HK-2 (cell line): Measurements from ENCODE around the gene PDGFRA.
"Not testable (repeated sequence)": the region's sequence is repeated elsewhere in the genome, so short reads cannot be mapped to it uniquely, and the experiment has no call there.

Source experiments
- DNase-seq: peaks from one replicate; pipeline ENCODE4 v3.0.0-alpha.2; 2018; ENCODE audit not compliant: unreplicated experiment

The PDGFRA gene

DNA sequence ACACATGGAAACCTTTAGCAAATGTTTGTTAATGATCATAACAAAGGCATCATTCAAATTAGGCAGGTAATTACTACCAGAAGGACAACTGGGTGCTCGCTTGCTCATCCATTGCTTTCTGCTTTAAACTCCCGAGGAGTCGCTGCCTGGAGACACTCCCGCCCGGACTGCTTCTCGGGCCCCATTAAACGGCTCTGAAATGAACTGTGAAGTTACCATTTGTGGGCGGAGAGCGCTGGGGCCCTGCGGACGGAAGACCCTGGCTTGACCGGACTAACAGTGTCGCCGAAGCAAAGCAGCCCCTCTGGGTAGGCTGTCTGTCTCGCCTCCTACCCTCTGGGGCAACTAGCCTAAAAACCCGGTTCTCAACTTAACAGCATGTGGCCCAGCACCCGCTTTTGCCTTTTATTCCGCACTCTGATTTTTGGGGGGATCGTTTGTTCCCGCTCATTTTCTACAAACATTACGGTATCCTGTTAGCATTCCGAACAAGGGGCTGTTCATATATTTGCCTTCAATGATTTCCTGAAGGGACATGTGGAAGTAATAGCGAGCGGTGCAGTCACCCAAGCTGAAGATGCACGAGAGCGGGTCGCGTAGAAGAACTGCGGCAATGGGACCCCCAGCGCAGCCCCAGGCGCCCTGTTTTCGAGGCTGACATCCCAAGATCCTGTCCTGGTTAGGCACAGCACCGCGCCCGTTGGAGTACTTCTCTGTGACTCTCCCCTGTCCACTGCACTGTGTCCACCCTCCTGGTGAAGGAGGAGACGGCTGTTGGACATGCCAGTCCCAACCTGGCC lies 1.6 kb upstream of the PDGFRA start:
- peak; percentile 48 for DNase-seq

DNA sequence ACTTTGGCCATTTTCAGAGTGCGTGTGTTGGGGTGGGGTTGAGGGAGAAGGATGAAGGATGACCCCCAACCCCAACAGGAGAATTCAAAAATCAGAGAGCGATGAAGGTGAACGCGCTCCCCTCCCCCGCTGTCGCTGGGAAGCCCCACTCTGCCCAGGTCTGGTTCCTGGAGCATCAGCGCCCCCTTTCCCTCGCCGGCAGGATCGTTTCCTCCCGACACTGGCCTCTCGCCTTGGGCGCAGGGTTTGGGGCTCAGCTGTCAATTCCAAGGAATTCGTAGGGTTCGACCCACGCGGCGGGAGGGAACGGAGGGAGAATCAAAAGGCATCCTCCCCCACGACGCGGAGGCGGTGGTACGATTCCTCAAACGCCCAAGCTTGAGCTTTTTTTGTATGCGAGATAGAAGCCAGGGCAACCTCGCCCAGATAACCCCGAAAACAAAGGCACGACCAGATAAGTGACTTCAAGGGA lies 1.0 kb upstream of the PDGFRA start:
- peak; percentile 64 for DNase-seq

DNA sequence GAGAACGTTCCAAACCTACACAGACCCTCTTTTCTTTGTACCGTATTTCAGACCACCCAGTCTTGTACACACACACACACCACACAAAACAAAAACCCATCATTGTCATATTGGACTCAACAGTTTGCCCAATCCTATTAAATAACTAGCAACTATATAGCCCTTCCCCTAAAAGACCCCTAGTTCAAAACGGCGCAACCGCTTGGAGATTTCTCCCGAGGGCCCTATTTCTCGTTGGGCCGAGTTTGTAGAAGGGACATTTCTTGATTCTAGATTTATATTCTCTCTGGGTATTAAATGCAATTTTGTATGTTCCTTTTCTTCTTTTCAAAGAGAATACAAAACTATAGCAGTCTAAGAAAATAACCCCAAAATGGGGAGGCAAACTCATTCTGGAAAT lies 547 bp upstream of the PDGFRA start:
- no peak for DNase-seq

DNA sequence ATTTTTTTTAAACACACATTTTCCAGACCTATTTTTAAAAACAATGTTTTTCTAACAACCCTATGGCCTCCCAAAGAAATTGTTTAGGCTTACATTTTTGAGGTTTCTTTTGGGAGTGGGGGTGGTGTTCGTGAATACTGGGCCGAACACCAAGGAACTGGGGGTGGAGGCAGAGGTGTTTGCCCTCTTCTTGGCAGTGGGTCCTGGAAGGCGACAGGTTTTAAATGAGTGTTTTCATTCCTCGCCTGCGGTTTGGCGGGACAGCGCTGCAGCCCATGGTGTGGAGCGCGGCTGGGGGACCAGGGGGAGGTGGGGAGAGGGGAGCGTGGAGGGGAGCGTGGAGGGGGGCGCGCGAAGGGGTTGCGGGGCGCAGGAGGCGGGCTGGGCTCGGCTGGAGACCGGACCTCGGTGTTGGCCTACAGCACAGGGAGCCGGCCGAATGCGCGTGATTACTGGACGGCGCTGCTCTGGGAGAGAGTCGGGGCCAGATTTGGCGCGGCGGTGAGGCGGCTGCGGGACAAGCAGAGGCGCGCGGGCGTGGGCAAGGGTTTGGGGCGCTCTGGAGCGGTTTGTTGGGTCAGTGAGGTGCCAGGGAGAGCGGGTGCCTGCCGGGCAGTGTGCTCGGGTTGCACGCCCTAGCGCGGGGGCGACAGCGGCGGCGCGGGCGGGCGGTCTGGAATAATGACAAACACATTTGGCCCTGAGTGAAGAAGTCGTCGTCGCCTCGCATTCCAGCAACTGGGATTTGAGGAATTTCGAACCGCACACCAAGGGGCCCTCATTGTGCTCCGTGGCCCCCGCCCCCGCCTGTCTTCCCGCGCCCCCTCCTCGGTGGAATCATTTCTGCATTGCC lies 764 bp downstream of the PDGFRA start:
- no peak for DNase-seq

DNA sequence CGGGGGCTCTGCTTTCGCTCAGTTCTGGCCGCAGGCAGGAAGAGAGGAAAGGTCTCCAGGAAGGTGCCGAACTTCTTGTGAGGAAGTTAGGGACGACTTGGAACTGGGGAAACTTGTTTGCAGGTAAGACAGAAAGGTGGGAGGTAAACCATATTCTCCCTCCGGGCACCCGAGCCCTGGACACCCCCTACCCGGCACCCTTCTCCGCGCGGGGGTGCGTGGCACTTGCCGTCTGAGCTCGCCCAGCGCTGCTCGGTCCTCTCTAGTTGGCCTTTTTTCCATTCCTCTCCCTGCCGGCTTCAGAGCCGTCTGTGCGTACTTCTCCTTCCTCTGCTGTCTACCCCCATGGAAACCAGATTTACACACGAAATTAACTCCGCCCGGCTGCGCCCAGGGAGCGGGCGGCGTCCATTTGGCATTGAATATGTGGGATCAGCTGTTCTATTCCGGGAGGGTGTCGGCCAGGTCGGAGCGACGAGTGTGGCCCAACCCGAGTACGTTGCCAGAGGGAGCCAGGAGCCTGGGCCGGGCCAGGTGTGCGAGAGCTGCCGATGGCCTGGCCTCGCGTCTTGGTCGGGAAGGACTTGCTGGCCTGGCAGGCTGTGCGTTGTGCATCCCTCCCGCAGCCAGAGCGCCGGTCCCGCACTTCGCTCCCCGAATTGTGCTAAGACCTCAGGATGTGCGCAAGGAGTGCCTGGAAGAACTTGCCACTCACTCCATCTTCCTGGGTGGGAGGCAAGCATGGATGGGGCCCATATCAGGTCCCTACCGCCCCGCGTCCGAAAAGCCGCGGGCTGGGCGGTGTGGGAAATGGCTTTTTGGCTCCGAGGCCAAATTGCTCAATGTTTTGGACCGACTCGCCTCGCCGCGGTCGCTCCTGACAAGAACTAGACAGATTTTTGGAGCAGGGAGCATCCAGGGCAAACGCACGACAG lies 1.7 kb downstream of the PDGFRA start:
- no peak for DNase-seq

DNA sequence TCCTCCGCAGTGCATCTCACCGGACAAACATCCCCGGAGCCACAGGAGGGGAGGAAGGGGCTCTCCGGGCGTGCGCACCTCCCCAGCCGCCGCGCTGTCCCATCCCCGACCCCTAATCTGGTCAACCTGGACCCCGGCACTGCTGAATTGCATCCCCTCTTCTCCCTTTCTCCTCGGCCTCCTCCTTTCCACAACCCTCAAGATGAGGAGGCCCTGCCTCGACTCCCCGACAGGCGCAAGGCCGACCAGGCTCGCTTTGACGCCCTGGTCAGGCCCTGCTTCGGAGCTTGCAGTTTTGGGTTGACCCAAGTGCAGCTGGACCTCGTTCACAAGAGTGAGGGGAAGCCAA lies 2.3 kb downstream of the PDGFRA start:
- DNase-seq: no peak

DNA sequence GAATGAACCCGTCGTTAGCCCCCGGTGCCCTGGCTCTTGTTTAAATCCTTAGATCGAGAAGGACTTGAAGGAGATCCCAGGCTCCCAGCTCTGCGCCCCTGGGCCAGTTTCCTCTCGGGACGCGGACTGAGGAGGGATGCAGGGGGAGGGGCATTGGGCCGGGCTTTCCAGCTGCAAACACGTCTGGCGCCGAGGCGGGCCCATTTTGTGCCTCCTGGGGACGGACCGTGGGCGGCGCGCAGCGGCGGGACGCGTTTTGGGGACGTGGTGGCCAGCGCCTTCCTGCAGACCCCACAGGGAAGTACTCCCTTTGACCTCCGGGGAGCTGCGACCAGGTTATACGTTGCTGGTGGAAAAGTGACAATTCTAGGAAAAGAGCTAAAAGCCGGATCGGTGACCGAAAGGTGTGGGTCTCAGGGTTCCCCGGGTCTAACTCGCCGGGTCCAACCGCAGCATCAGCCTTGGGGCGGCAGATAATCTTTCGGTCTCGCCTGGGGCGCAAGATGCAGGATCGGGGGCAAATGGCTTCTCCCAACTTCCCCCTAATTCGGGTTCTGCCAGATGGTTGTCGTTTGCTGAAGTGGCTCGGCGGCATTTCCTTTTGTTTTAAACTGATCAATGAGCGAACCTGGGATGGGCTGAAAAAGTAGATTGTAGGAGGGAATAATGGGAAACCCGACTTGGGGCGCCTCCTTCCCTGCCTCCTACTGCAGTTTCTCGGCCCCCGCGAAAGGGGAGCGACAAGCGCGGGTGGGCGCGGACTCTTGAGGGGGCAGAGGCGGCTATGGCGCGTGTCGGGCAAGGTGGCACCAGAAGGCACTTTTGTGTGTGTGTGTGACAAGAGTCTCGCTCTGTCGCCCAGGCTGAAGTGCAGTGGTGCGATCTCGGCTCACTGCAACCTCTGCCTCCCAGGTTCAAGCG lies 2.9 kb downstream of the PDGFRA start:
- DNase-seq: no peak

DNA sequence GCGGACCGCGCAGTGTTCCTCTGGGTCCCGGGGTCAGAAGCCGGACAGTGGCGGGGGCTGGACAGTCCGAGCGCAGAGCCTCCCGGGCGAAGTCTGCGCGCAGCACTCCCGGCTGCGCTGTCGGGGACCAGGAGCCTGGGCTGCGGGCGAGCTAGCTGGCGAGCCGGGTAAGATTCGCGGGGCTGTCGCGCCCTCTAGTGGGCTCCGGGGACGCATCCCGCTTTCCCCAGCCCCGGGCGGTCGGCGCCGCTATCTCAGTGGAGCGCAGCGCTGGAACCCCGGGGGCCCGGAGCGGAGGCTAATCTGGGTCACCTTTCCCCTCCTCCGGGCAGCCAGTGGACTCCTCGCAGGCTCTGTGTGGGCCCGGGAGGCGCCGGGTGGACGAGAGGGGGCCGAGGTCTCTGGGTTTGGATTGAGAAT lies 4.2 kb downstream of the PDGFRA start:
- DNase-seq: peak; percentile 84

DNA sequence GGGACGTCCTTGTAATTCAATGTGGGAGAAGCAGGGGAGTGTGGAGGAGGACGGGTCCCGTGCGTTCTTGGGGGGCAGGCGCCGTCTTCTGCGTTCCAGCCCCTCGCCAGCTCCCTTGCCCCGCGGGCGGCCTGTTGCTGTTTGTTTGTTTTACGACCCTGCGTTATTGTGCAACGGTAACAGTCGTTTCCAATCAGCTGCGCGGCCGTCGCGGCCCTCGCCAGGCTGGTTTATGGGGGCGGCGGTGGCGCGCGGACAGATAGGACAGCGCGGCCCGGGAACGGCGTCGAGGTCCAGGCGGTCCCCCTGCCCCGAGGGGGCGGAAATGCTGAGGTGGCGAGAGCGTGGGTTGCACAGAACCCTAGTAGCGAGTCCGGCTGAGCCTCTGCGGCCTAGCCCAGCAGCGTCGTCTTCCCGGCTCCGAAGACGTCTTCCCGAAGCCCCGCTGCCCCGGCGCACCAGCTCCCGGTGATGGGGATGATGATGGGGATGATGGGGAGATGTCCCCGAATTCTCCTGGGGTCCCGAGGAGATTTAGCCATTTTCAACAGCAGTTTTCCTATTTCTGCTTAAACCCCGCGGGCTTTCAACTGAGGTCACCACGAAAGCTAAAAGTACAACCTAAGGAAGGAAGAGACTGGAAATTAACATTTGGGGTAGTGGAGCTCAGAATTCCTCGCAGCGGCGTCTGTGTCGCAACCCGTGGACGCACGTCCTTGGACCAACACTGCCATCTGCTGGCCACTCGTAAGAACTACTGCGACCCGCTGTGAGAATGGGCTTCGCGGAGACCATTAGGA lies 4.8 kb downstream of the PDGFRA start:
- DNase-seq: peak; percentile 61

DNA sequence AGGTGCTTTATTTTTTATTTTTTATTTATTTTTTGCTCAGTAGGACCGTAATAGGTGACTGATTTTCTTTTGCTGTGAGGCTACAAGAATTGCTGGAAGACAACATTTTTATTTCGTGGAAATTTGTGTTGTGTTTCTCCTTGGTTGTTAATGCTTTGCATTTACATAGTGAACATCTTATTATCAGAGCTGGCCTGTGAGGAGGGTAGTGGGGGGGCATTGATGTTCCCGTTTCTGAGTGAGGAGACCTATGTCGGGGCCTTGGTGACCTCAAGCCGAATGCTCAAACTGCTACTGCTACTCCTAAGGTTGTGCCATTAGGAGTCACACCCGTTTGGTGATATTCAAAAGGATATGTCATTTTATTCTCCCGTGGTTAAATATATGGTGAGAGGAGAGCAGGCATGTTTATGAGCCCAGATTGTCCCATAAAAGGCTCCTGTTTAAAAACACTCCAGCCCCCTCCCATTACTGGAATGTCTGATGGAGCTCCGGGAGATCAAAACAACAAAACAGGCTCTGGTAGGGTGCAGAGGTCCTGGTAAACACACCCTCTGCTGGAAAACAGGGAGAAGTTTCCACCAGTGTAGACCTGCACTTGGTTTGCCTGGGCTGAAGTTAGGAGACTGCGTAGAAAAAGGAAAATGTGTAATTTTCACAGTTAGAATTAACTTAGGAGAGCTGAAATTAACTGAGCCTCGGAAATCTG lies 5.6 kb downstream of the PDGFRA start:
- no peak for DNase-seq

DNA sequence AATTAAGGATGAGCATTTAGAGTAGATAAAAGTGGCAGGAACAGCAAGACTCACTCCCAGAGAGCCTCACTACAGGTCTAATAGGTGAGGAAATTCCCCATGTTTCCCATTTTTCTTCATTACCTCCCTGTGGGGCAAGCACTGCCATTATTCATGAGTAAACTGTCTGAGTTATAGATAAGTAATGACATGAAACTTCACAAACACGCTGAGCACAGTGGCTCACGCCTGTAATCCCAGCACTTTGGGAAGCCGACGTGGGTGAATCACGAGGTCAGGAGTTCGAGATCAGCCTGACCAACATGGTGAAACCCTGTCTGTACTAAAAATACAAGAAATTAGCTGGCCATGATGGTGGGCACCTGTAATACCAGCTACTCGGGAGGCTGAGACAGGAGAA lies 7.2 kb downstream of the PDGFRA start:
- DNase-seq: not testable (repeated sequence)

DNA sequence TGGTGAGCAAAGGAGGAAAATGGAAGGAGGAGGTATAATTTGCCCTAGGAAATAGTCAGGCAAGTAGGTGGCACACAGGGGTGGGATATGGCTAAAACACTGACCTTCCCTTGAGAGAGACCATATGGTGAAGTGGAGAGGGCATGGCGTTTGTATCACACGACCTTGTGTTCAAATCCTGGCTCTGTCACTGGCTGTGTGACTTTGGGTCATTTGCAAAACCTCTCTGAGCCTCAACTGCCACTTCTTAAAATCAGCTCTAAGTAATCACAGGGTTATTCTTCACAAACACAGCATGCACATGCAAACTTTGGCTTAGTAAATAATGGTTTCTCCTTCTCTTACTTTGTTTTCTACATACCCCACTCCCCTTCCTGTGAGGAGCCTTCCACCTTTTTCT lies 8.7 kb downstream of the PDGFRA start:
- no peak for DNase-seq

DNA sequence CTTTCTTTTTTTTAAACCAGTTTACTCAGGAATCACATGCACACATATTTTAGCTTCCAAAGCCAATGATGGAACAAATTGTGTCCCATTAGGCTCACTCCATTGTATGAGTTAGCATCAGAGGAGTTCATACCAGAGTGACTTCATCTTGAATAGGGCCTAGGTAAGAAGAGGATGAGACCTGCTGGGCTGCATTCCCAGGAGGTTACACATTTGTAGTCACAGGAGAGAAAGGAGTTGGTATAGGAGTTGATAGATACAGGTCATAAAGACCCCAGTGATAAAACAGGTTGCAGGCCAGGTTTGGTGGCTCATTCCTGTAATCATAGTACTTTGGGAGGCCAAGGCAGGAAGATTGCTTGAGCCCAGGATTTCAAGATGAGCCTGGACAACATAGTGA lies 9.3 kb downstream of the PDGFRA start:
- no peak for DNase-seq

DNA sequence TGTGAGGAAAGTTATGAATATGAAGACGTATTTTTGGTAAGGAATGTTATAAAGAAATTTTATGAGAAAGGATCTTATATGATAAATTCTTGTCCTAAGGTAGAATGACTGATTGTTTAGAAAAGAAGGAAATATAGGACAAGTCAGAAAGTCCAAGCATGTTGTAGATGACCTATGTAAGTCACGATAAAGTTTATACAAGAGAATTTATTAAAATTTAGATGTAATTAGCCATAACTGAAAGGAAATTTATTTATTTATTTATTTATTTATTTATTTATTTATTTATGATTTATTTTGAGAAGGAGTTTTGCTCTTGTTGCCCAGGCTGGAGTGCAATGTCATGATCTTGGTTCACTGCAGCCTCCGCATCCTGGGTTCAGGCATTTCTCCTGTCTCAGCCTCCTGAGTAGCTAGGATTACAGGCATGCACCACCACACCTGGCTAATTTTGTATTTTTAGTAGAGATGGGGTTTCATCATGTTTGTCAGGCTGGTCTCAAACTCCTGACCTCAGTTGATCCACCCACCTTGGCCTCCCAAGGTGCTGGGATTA lies 12.3 kb downstream of the PDGFRA start:
- DNase-seq: not testable (repeated sequence)

DNA sequence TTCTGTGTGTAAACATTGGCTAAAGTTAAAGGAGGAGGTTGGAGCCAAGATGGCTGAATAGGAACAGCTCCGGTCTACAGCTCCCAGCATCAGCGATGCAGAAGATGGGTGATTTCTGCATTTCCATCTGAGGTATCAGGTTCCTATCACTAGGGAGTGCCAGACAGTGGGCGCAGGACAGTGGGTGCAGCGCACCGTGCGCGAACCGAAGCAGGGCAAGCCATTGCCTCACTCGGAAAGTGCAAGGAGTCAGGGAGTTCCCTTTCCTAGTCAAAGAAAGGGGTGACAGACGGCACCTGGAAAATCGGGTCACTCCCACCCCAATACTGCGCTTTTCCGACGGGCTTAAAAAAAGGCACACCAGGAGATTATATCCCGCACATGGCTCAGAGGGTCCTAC lies 14.4 kb downstream of the PDGFRA start:
- not testable (repeated sequence) for DNase-seq

DNA sequence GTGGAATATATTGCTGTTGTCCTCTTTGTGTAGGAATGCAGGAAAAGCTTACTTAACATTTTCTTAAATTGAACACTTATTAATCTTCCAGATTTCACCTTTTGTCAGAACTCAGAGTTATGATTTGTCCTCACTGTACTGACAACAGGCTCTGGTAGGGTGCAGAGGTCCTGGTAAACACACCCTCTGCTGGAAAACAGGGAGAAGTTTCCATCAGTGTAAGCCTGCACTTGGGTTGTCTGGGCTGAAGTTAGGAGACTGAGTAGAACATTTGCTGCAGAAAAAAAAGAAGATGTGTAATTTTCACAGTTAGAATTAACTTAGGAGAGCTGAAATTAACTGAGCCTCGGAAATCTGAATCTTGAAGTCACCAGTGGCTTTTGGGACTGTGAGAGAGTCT lies 23.2 kb downstream of the PDGFRA start:
- not testable (repeated sequence) for DNase-seq

DNA sequence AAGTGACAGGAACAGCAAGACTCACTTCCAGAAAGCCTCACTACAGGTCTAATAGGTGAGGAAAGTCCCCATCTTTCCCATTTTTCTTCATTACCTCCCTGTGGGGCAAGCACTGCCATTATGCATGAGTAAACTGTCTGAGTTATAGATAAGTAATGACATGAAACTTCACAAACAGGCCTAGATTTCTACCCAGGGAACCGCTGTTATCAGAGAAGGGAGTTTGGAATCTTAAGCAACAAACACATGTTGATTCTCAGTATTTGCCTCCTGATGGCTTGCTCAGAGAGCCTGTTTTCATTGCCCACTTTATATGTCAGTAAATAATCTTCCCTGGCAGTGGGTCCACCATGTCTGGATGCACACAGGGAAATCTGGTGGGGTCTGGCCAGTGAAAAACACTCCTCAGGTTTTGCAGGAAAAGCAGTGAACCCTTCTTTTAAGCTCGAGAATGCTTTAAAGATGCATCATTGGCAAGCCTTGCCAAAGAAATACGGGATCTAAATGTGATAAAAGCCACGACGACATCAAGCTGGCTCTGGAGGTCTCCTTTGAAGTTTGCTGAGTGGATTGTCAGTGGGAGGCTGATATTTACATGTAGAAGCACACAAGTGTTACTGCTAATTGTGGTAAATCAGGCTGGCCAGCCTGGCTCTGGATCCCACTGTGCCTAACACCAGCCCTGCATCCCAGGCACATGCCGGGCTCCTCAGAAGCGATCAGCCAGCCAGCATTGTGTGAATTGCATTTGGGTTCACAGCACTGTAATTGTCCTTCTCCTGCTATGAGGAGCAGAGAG lies 25.2 kb downstream of the PDGFRA start:
- DNase-seq: no peak

DNA sequence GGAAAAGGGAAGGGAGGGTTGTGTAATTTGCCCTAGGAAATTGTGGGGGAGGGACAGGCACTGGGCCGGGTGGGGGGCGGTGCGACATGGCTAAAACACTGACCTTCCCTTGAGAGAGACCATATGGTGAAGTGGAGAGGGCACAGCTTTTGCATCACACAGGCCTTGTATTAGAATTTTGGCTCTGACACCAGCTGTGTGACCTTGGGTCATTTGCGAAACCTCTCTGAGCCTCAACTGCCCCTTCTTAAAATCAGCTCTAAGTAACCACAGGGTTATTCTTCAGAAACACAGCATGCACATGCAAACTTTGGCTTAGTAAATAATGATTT lies 25.8 kb downstream of the PDGFRA start:
- DNase-seq: no peak
